Kidney (tissue), 14 donors: ENCODE measurements around the gene HOXB5. TPM values are rescaled to one million over a fixed set of nuclear protein-coding genes. Genes with fewer than 3 reads are reported as not detected.

Experiments
- DNase-seq, 5 donors: peaks; one replicate each; pipeline ENCODE4 v3.0.0-alpha.2; 2013 to 2020
- FAIRE-seq: peaks from 2 replicates; lab custom pipeline; 2012; peaks lifted over from hg19 to GRCh38; lab: Jason Lieb, UNC
- H3K27ac ChIP-seq, 2 donors: one replicate each; pipeline ENCODE4 v1.7.0; 2013; ENCODE audit warnings: low read depth in 2 of 2, low read length in 2 of 2, inconsistent platforms in 1 of 2
- H3K27me3 ChIP-seq: one replicate; pipeline ENCODE4 v1.7.1; 2013; ENCODE audit warnings: low read length, inconsistent platforms; ENCODE audit not compliant: control insufficient read depth, insufficient read depth
- H3K36me3 ChIP-seq, 3 donors: one replicate each; pipeline versions ENCODE4 v1.7.0 to v1.7.1; 2013; ENCODE audit warnings: low read length in 3 of 3, control low read depth in 1 of 3, inconsistent platforms in 1 of 3; ENCODE audit not compliant: insufficient read depth in 3 of 3, control insufficient read depth in 2 of 3
- H3K4me1 ChIP-seq, 3 donors: one replicate each; pipeline versions ENCODE4 v1.7.0 to v1.7.1; 2013; ENCODE audit warnings: low read length in 3 of 3, inconsistent platforms in 1 of 3, low read depth in 1 of 3; ENCODE audit not compliant: control insufficient read depth in 2 of 3, insufficient read depth in 2 of 3
- H3K4me3 ChIP-seq, 3 donors: one replicate each; pipeline versions ENCODE4 v1.7.0 to v1.8.1; 2013; ENCODE audit warnings: low read length in 3 of 3, control low read depth in 1 of 3, inconsistent platforms in 1 of 3
- H3K9ac ChIP-seq, 3 donors: one replicate each; pipeline versions ENCODE4 v1.7.0 to v1.7.1; 2013; ENCODE audit warnings: low read length in 3 of 3, control low read depth in 1 of 3, inconsistent platforms in 1 of 3
- H3K9me3 ChIP-seq, 3 donors: one replicate each; pipeline versions ENCODE4 v1.7.0 to v1.7.1; 2013; ENCODE audit warnings: low read length in 3 of 3, control low read depth in 1 of 3, inconsistent platforms in 1 of 3; ENCODE audit not compliant: control insufficient read depth in 2 of 3, insufficient read depth in 1 of 3
- CTCF ChIP-seq: IDR thresholded peaks from 3 replicates; pipeline ENCODE4 v1.5.1; 2012; ENCODE audit warnings: mild to moderate bottlenecking, moderate library complexity, borderline replicate concordance; ENCODE audit not compliant: insufficient read depth; ENCODE audit errors: extremely low read depth
- intact Hi-C: fragments of 100-400 bp; cut with DNase I; formaldehyde crosslinking; loops from one replicate; pipeline ENCODE4 v1.11.1; 2022
- polyA plus RNA-seq: library from polyadenylated mRNA; stranded (reverse); fragments of 350-450 nt; fragmentation: Illumina TruSeq; extraction: RNeasy Lipid Tissue Mini Kit (QIAGEN cat#74804); gene quantifications from one replicate; pipeline ENCODE4 v1.2.3, GENCODE V29; 2014; ENCODE audit warnings: low read depth, low replicate concordance; ENCODE audit not compliant: insufficient read depth
- total RNA-seq: library from RNA; stranded (reverse); fragmentation: NEBNext Ultra II Directional; extraction: Animal tissue kit (Norgen Biotek cat#: 25700); gene quantifications from one replicate; pipeline ENCODE4 v1.2.1, GENCODE V29; 2021
- donor health status: control.
- donor health status: control.
- donor health status: control.
- donor health status: control.
- donor health status: control.
- donor health status: DM: yes; HTN: yes; CAD: no.
- donor health status: Normal renal cell carcinoma (clear cell type).

Gene HOXB5
- total and polyA plus RNA-seq, 2 donors from 2014 or later, result 12.3 to 27.0 TPM

GRCh38 chr17:48593840-48594537 lies 410 bp upstream of the HOXB5 start:
- intact Hi-C loops, result loop anchor here (10.0 kb wide), 1 partner anchor 259 kb away; no protein-coding TSS in a partner anchor
- peaks cover 0 to 9% (median 5%) of the 10 kb centered on the region in 3 donors for H3K4me1 ChIP-seq
- peak; percentile 89 for TF ChIP-seq CTCF
- FAIRE-seq, result no peak
- peak overlapping the region; percentile 2 to 69 (median 67) for H3K4me3 ChIP-seq
- H3K27me3 ChIP-seq, result no peaks in the 10 kb centered on the region
- H3K27ac ChIP-seq, result peak overlapping the region; percentile 88 to 90
- no peaks in the 10 kb centered on the region for H3K9me3 ChIP-seq
- peak overlapping the region in 2 of 3 donors; percentile 56 to 61 for H3K9ac ChIP-seq
- DNase-seq, result peak; percentile 94 to 97 (median 97)
- H3K36me3 ChIP-seq, result peaks cover 0 to 12% (median 3%) of the 10 kb centered on the region in 3 donors

GRCh38 chr17:48592577-48592976 lies 1.0 kb downstream of the HOXB5 start:
- intact Hi-C loops, result loop anchor here (10.0 kb wide), 1 partner anchor 258 kb away; no protein-coding TSS in a partner anchor
- H3K9ac ChIP-seq, result peak overlapping the region; percentile 18 to 78 (median 61)
- peaks cover 0 to 12% (median 3%) of the 10 kb centered on the region in 3 donors for H3K36me3 ChIP-seq

GRCh38 chr17:48592057-48592514 lies 1.5 kb downstream of the HOXB5 start:
- Histone ChIP-seq H3K27me3 (no peaks in the 10 kb centered on the region), H3K4me3 (peak overlapping the region in 2 of 3 donors; percentile 59 to 69), H3K4me1 (peaks cover 3 to 15% (median 3%) of the 10 kb centered on the region in 3 donors), H3K9ac (peak overlapping the region; percentile 41 to 61 (median 43)), H3K9me3 (no peaks in the 10 kb centered on the region), H3K27ac (peak overlapping the region; percentile 85 to 93), H3K36me3 (peaks cover 0 to 12% (median 3%) of the 10 kb centered on the region in 3 donors)
- no peak for TF ChIP-seq CTCF
- intact Hi-C loops, result loop anchor here (10.0 kb wide), 1 partner anchor 257 kb away; no protein-coding TSS in a partner anchor
- no peak for FAIRE-seq
- peak in 2 of 5 donors; percentile 68 to 82 for DNase-seq

More at GRCh38 chr17:48592577-48592976, 1.0 kb downstream of the HOXB5 start:
- Histone ChIP-seq H3K4me3 (peak overlapping the region; percentile 49 to 69 (median 59)), H3K27ac (peak overlapping the region; percentile 92 to 93), H3K9me3 (no peaks in the 10 kb centered on the region), H3K27me3 (no peaks in the 10 kb centered on the region), H3K4me1 (peaks cover 0 to 11% (median 0%) of the 10 kb centered on the region in 3 donors)
- DNase-seq, result no peak
- FAIRE-seq, result no peak
- TF ChIP-seq CTCF, result no peak
